Keratinocyte (primary cell): ENCODE data around the gene CAMSAP1. TPM values are rescaled to one million over a fixed set of nuclear protein-coding genes. Genes with fewer than 3 reads are reported as not detected.

Experiments used
- DNase-seq: peaks from one replicate; pipeline ENCODE4 v3.0.0-alpha.2; 2011; ENCODE audit warnings: low read depth, missing footprints, low spot score
- FAIRE-seq: peaks from 2 replicates; lab custom pipeline; 2011; peaks lifted over from hg19 to GRCh38; lab: Jason Lieb, UNC
- H2AFZ ChIP-seq: 2 replicates; pipeline ENCODE4 v1.6.0; 2012; ENCODE audit warnings: low read length, control low read depth, inconsistent platforms; ENCODE audit not compliant: control insufficient read depth
- H3K27ac ChIP-seq: 2 replicates; pipeline ENCODE4 v1.5.1; 2011; ENCODE audit warnings: low read length; ENCODE audit not compliant: control insufficient read depth, insufficient read depth
- H3K27me3 ChIP-seq: 3 replicates; pipeline ENCODE4 v1.6.0; 2011; ENCODE audit warnings: low read length; ENCODE audit not compliant: control insufficient read depth, insufficient read depth; ENCODE audit errors: extremely low read depth
- H3K36me3 ChIP-seq, 2 experiments: 2 replicates in 1 of 2; 3 replicates in 1 of 2; pipeline ENCODE4 v1.5.1; 2011; ENCODE audit warnings: low read length in 2 of 2, mild to moderate bottlenecking in 1 of 2; ENCODE audit not compliant: control insufficient read depth in 2 of 2, insufficient read depth in 2 of 2; ENCODE audit errors: extremely low read depth in 1 of 2
- H3K4me1 ChIP-seq: 3 replicates; pipeline ENCODE4 v1.5.1; 2011; ENCODE audit warnings: low read length; ENCODE audit not compliant: control insufficient read depth, insufficient read depth; ENCODE audit errors: extremely low read depth
- H3K4me2 ChIP-seq: 3 replicates; pipeline ENCODE4 v1.6.0; 2011; ENCODE audit warnings: low read depth, low read length; ENCODE audit not compliant: control insufficient read depth, insufficient read depth; ENCODE audit errors: extremely low read depth
- H3K4me3 ChIP-seq, 3 experiments: fragments of 200-600 bp in 1 of 3; sonication (generic) in 1 of 3; 2 replicates in 2 of 3; 3 replicates in 1 of 3; pipeline ENCODE4 v1.5.1; 2011 to 2016; ENCODE audit warnings: low read length in 3 of 3, mild to moderate bottlenecking in 3 of 3, control low read depth in 2 of 3, inconsistent platforms in 1 of 3, low read depth in 1 of 3, mixed read lengths in 1 of 3, mixed run types in 1 of 3, moderate library complexity in 1 of 3; ENCODE audit not compliant: control insufficient read depth in 2 of 3, insufficient read depth in 2 of 3; ENCODE audit errors: extremely low read depth in 1 of 3
- H3K79me2 ChIP-seq: 2 replicates; pipeline ENCODE4 v1.6.0; 2012; ENCODE audit warnings: low read length; ENCODE audit not compliant: control insufficient read depth, insufficient read depth
- H3K9ac ChIP-seq: 3 replicates; pipeline ENCODE4 v1.6.0; 2011; ENCODE audit warnings: low read length; ENCODE audit not compliant: control insufficient read depth, insufficient read depth; ENCODE audit errors: extremely low read depth
- H3K9me1 ChIP-seq: 3 replicates; pipeline ENCODE4 v1.6.0; 2011; ENCODE audit warnings: low read length; ENCODE audit not compliant: control insufficient read depth, insufficient read depth; ENCODE audit errors: extremely low read depth
- H3K9me3 ChIP-seq: 2 replicates; pipeline ENCODE4 v1.5.1; 2012; ENCODE audit warnings: low read depth, low read length; ENCODE audit not compliant: control insufficient read depth
- H4K20me1 ChIP-seq: 3 replicates; pipeline ENCODE4 v1.6.0; 2011; ENCODE audit warnings: low read length; ENCODE audit not compliant: control insufficient read depth, insufficient read depth; ENCODE audit errors: extremely low read depth
- CTCF ChIP-seq, 3 experiments: IDR thresholded peaks in 1 of 3; conservative IDR thresholded peaks in 1 of 3; optimal IDR thresholded peaks in 1 of 3; 2 replicates in 2 of 3; 3 replicates in 1 of 3; pipeline versions ENCODE3 to v1.5.1; 2011; ENCODE audit warnings: low read length in 3 of 3, mild to moderate bottlenecking in 3 of 3, moderate library complexity in 2 of 3, control low read depth in 1 of 3, inconsistent platforms in 1 of 3; ENCODE audit not compliant: insufficient read depth in 2 of 3; ENCODE audit errors: extremely low read depth in 1 of 3
- EZH2 ChIP-seq: IDR thresholded peaks from one replicate; pipeline ENCODE4 v1.6.1; 2012; ENCODE audit warnings: inconsistent platforms, mild to moderate bottlenecking, low read length, moderate library complexity
- dilution Hi-C: fragments of 300-500 bp; cut with MboI; formaldehyde crosslinking; loops from one replicate; pipeline ENCODE4 v1.7.0; 2020; ENCODE audit warnings: low sequenced_read_pairs; ENCODE audit not compliant: extremely low pct_ligation_motif_present
- polyA plus RNA-seq, 5 experiments: library from polyadenylated mRNA; depleted of rRNA in 3 of 5; stranded (reverse) in 3 of 5; stranded (forward) in 1 of 5; unstranded in 1 of 5; fragments of >200 nt; gene quantifications; 1 replicate in 1 of 5; 2 replicates in 3 of 5; 3 replicates in 1 of 5; pipeline versions ENCODE4 v1.2.1 to v1.2.3, GENCODE V29; 2011 to 2012; ENCODE audit warnings: missing spikeins in 2 of 5, low read depth in 1 of 5, low replicate concordance in 1 of 5

CAMSAP1 gene
- polyA plus RNA-seq, 1 donor (not counting 4 experiments of a cell fraction or from before 2014, with no cell fraction given), result 8.3 TPM

- Histone ChIP-seq H4K20me1 (peaks cover 4% of the 10 kb centered on the region), H3K79me2 (peaks cover 56% of the 10 kb centered on the region), H3K36me3 (peaks cover 0 to 5% of the 10 kb centered on the region in 2 experiments), H3K9me3 (no peaks in the 10 kb centered on the region), H3K9me1 (no peaks in the 10 kb centered on the region), H3K27me3 (no peaks in the 10 kb centered on the region), H3K4me3 (no peak overlapping the region), H3K4me1 (peaks cover 9% of the 10 kb centered on the region), H3K4me2 (no peak overlapping the region), H3K27ac (no peak overlapping the region), H2AFZ (no peak overlapping the region), H3K9ac (no peak overlapping the region)
- dilution Hi-C loops, result no loop called here
- TF ChIP-seq EZH2 (no peak), CTCF (optimal IDR thresholded peaks at IDR 0.05 in 1 of 3, IDR thresholded peaks at IDR 0.05 in 1 of 3, conservative IDR thresholded peaks at IDR 0.05 in 1 of 3; ENCODE audit: extremely low read depth in 1 of 3, insufficient read depth in 2 of 3, low read length in 3 of 3) (no peak)
- DNase-seq (no peak), FAIRE-seq (no peak)
Observed at GRCh38 chr9:135880438-135880837, 26.9 kb downstream of the CAMSAP1 start.

- H3K4me2 ChIP-seq, result no peak overlapping the region
- TF ChIP-seq EZH2 (no peak), CTCF (optimal IDR thresholded peaks at IDR 0.05 in 1 of 3, IDR thresholded peaks at IDR 0.05 in 1 of 3, conservative IDR thresholded peaks at IDR 0.05 in 1 of 3; ENCODE audit: extremely low read depth in 1 of 3, insufficient read depth in 2 of 3, low read length in 3 of 3) (no peak)
- no peak for FAIRE-seq
- dilution Hi-C loops, result no loop called here
- no peaks in the 10 kb centered on the region for H3K27me3 ChIP-seq
- no peaks in the 10 kb centered on the region for H3K9me3 ChIP-seq
- H3K9ac ChIP-seq, result no peak overlapping the region
- peaks cover 4% of the 10 kb centered on the region for H4K20me1 ChIP-seq
- peaks cover under 1% of the 10 kb centered on the region for H3K4me1 ChIP-seq
- H3K9me1 ChIP-seq, result no peaks in the 10 kb centered on the region
- H2AFZ ChIP-seq, result no peak overlapping the region
- no peak for DNase-seq
- H3K4me3 ChIP-seq, result no peak overlapping the region
- no peak overlapping the region for H3K27ac ChIP-seq
- H3K36me3 ChIP-seq, result peaks cover 0 to 5% of the 10 kb centered on the region in 2 experiments
- peaks cover 48% of the 10 kb centered on the region for H3K79me2 ChIP-seq
Observed at GRCh38 chr9:135879619-135880018, 27.7 kb downstream of the CAMSAP1 start.
